Fibroblast of skin of abdomen (primary cell): ENCODE data around the gene TTC7B.

ENCODE experiments used
- DNase-seq: peaks from one replicate; pipeline ENCODE4 v3.0.0-alpha.2; 2013

The TTC7B gene

DNA sequence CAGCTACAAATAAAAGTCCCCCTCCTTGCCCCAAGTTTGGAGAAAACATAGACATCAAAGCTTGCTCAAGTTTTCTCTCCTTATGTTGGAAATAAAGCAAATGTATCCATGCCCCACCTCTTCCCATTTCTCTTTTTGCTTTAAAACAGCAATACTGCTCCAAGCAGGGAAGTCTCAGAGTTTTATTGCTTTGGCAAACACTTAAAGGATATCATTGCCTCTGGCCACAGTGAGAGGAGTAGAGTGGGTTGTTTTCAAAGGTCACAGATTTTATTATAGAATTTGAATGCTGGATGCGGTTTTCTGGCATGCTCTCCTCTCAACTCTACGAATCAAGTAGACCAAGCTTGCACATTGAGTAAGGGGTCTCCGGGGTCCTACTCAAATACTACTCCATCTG, 149.7 kb downstream of the TTC7B start:
- no peak for DNase-seq

DNA sequence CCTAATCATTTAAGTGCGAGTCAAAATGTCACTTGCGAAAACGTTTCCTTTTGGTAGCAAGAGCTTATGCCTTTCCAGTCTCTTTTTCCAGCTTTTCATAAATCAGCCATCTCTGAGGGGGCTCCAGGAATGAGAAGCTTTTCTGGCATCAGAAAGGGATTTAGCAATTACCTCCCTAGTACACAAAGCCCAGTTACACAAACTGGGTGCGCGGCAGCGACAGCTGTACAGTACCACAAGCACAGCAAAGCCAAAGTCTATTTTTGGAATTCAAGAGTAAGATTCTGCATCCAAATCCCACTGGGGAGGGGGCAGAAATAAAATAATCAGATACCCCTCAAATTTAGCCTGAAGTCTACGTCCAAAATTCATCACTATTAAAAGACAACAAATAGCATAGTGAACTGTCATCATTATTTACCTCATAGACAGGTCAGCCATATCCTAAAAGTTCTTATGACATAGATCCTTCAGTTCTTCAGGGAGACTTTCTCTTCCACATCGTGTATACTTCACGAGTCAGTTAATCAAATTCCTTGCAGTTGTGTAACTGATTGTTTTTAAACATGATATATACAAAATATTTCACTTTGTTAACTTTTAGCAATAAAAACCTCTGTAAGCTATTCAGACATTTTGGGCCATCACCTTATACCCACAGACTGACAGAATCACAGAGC, 150.8 kb downstream of the TTC7B start:
- no peak for DNase-seq

GRCh38 chr14:90664911-90665310, 151.3 kb downstream of the TTC7B start:
- no peak for DNase-seq

DNA sequence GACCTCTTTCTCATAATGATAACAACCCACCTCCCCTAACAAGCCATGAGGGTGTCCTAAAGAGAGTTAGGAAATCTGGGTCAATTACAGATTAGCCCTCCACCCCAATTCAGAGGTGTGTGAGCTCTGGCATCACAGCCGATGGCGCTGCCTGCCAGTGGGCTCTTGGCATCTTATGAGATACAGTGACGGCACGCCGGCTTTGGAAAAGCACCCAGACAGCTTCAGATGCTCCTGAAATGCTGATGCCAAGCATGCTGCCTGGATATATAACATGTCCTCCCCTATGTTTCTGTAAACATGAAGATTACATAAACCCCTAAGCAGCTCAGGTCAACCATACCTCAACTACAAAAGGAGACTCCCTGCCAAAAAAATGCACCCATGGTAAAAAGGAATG, 152.6 kb downstream of the TTC7B start:
- DNase-seq: no peak

DNA sequence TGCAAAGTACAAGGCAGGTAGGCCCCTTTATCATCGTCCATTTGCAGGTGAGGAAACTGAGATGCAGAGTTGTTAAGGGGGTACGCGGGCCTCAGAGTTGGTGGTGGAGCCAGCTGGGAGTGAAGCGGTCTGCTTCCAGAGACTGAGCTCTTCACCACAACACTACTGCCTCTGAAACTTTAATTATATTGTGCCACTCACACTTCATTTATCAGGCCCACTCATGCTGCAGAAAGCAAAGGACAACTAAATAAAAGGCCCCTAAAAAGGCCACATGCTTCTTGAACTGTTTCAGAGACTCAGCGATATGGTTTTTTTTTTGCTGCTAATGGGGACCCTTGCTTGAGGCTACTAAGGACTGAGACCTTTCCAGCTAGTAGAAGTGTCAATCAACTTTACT, 153.1 kb downstream of the TTC7B start:
- no peak for DNase-seq

DNA sequence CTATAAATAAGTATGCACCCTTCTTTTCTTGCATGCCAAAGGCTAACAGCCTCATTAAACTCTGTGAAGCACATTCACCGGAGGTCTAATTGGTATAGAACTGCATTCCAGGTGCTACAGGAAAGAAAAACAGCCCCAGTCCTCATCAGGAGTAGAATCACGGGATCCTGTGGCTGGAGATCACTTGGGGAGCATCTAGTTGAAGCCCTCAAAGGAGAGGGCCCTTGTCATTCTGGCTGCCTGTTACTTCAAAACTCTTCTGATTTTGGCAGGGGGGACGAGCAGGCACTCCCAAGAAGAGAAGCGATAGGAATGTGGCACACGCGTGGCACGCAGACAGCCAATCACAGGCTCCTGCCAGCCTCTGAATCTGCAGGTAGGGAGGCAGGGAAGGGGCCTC, 154.4 kb downstream of the TTC7B start:
- DNase-seq: no peak

DNA sequence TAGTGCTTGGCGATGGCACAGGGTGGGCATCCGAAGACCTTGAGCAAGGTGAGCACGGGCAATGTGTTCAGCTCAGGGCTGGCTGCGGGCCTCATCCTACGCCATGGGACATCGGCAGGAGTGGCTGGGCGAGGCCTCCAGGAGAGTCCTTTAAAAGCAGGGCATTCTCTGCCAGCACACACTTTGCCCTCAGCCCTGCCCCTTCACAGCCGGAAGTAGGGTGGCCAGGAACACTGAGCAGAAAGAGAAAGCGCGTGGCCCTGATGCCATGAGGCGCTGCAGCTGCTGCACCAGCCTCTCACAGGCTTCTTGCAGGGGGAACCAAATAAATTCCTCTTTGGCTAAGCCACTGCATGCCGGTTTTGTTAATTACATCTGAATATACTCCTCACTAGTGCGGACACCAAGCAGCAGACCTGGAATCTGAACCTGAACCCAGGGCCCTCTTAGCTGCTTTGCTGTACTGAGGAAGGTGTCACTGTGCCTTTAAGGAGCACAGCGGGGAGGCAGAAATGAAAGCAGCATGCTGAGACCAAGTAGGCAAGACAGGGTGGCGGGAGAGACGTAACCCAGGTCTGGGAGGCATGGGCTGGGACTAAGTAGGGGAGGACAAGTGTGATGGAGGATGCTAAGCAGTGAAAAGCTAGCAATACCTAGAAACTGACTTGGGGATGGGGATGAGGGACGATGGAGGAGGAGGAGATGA, 155.2 kb downstream of the TTC7B start:
- no peak for DNase-seq

DNA sequence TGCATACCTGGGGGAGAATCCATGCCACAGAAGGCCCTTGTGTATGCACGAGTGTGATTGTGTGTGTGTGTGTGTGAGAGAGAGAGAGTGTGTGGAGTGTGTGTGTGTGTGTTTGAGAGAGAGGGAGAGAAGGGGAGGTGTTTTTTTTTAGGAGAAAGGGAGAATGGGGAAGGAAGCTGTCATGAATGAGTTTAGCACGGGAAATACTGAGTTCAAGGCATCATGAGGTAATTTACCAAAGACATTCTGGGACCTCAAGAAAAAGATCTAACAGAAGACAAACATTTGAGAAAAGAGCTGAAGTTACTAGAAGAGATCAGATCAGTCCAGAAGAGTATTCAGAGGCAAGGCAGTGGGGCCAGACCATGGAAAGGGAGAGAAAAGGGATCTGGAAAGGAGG, 157.1 kb downstream of the TTC7B start:
- no peak for DNase-seq

DNA sequence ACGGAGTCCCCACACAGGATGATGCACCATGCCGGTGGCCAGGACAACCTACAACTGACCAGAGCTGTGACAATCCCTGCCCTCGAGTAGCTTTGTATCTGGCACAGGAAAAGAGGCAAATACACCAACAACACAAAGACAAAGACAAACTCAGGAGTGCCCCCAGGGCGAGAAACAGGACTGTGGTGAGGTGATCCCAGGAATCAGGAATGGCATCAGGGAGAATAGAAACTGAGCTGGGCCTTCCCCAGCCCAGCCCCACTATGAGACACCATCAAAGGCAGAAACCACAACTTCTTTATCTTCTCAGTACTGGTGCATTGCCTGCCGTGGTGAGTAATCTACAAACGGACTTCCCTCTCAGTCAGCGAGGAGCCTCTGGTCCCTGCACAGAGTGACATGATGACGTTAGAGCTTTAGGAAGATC, 157.7 kb downstream of the TTC7B start:
- DNase-seq: peak; percentile 41

GRCh38 chr14:90656973-90657372, 159.3 kb downstream of the TTC7B start:
- no peak for DNase-seq

- DNase-seq: no peak
These were observed 160.4 kb downstream of the TTC7B start for GRCh38 chr14:90655829-90656228.

GRCh38 chr14:90654831-90655276, 161.4 kb downstream of the TTC7B start:
- DNase-seq: peak; percentile 7

- DNase-seq: no peak
These were observed 163.6 kb downstream of the TTC7B start for GRCh38 chr14:90652626-90653025.

DNA sequence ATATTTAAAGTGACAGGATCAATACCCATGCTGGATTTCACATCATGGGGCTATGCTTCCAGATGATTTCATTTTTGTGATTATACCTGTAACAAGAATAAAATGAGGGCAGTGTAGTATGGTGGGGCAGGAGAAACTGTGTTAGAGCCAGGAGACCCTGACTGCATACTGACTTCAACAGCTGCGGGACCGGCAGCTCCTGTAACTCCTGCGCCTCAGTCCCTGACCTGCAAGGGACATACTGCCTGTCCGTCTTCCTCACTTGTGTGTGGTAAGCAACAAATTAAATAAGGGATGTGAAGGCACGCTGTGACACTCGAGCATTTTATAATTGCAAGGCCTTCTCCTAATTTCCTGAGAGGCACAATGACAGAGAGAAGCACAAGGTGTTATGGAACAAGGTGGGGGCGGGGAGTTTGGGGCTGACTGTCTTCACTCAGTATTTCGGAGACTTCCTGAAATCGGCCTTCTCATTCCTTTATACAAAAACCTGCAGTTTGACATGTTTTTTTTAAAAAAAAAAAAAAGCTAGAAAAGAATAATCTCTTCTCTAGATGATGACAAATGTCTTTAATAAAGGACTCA, 164.2 kb downstream of the TTC7B start:
- DNase-seq: no peak

DNA sequence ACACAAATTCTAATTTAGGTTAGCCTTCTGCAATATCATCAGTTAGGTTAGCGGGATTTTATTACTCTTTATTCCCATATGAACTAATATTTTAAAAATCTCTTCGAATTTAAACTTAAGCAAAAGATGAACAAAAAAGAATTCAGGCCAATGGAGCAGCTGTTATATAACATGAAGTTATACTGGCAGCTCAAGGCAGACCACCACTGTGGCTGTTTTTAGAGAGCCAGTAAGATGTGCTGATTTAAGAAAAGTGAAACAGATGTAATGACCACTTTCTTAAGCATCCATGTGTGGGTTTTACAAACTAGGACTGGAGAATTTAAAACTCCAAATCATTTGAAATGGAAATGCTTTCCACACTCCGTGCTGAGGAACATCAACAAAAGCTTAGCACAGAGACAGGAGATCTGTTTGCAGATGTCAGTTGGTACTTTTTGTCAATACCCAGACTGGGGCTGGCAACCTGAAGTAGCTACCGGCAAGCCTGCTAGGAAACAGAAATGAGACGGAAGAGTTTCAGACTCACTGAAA, 164.9 kb downstream of the TTC7B start:
- DNase-seq: no peak

DNA sequence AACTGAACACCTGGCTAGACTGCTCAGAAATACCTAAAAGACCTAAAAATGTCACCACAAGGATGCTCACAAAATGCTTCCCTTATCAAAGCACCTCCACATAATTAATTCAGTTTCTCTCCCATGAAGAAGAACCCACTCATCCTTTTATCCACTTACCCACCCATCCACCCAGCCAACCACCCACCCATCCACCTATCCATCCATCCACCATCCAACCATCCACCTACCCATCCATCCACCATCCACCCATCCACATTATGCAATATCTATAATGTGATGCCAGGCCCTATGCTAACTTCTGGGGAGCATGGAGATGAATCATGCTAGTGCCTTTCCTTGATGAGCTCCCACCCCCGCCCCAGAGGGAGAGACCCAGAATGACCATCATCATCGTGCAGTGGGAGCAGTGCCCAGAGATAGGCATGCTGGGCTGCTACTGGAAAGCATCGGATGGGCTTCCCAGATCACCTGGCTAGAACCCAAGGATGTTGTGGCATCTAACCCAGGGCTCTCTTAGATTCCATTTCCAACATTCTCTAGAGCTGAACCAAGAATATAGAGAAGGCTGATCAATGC, 166.6 kb downstream of the TTC7B start:
- no peak for DNase-seq

- peak; percentile 7 for DNase-seq
These were observed 167.1 kb downstream of the TTC7B start for GRCh38 chr14:90649083-90649482.

DNA sequence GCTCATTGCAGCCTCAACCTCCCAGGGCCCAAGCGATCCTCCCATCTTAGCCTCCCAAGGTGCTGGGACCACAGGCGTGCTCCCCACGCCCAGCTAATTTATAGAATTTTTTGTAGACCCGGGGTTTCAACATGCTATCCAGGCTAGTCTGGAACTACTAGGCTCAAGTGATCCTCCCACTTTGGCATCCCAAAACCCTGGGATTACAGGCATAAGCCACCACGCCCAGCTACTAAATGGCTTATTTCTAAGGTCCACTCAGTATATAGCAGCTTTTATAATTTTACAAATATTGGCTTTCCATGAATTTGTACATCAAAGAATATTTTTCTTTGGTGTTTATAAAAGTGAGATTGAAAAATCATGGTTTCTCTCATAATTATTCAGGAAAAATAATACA, 167.8 kb downstream of the TTC7B start:
- DNase-seq: no peak

DNA sequence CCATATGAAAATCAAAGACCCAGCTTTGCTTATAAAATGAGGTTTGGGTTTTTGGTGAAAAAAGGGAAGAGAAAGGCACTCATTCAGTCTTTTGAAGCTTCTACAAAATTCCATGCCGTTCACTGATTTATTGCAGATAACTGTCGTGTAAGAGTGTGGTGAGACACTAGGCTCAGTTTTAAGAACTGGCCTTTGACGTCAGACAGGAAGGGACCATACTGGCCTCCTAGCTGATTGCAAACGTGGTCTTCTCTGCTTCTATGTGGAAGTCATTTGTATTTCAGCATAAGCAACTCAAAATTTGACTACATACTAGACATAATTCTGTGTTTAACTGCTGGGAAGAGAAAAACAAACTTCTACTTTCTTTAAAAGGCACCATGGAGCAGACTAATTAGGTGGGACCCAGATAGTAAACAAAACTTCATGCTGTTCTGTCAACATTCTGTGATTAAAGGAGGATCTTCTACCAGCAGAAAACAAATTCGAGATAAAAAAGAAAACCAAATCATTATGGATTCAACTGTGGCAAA, 168.7 kb downstream of the TTC7B start:
- no peak for DNase-seq

GRCh38 chr14:90645842-90646443, 170.3 kb downstream of the TTC7B start:
- peak; percentile 43 for DNase-seq

DNA sequence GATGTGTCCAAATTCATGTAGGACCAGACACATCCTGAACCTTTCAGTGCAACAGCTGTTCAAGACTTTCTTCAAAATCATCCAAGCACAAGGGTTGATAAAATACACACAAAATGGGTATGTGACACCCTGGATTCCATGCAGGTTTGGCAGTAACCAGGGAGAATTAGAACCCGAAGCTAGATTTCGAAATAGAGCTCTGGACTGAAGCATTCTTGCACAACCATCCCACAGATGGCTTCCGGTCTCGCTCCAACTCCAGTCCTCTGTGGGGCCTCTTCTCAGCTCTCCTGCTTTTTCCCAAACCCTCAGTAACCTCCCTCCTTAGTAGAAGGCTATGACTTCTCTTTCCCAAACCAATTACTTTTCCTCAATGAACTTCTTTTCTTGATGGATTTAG, 171.3 kb downstream of the TTC7B start:
- peak; percentile 62 for DNase-seq

- DNase-seq: no peak
These were observed 172.1 kb downstream of the TTC7B start for GRCh38 chr14:90643982-90644670.
